NCI-H2227 (cell line): ENCODE results near the gene TMPRSS11D.

Experiments used
- DNase-seq: peaks from one replicate; lab custom pipeline; 2025; ENCODE audit not compliant: unreplicated experiment; lab: John Stamatoyannopoulos, UW

Gene TMPRSS11D

GRCh38 chr4:67883902-67884301, at the start of gene TMPRSS11D:
Gene TMPRSS11D, minus strand, starts transcription at chr4:67884002. Its CDS starts 69 bp downstream, at chr4:67883933.
- no peak for DNase-seq

DNA sequence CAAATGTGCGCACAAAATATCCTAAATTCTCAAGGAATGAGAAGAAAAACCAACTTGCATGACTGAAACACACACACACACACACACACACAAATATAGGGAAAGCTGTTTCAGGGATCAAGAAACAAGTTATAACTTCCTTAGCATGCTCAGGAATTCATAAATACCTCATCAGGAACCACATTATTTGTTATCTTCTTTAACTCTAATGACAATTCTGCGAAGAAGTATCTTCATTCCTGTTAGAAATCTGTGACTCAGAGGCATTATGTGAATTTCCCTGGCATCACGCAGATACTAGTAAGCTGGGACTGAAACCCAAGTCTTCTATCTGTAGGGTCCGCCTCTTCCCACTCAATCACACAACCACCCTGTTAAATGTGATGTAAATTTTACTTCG, 49.2 kb upstream of the TMPRSS11D start:
- DNase-seq = no peak

GRCh38 chr4:67931256-67931655, 47.5 kb upstream of the TMPRSS11D start:
- DNase-seq = no peak

DNA sequence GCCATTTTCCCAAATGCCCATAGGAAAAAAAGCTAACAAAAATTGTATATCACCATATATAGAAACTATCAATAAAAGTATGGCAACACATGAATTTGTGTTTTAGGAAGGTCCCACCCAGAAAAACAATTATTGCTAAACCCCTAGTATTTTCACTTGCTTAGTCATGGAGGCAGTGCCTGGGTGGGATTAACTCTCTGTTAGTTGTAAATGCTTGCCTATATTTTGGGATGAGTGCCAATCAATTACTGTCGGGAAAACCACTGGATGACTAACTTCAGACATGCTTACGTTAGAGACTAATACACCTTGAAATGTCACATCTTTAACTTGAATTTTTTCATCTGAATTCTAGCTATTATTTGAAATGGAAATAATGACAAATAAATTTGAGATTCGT, 45.6 kb upstream of the TMPRSS11D start:
- no peak for DNase-seq

DNA sequence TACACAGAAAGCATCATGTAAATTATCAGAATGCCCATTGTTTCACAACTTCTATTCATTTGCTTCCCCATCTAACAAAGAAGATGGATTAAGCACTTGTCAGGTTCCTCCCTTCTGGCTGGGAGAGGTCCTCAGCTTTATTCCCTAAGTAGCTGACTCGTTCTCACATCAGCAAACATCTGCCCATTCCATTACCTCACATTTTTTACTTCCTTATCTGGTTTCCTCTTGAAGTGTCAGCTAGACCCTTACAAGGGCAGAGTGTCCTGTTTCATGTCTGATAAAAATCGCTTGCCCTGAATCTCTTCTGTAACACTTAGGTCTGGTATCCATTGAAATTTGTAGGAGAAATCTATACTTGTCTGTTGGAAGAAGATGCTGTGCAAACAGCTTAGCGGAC, 44.7 kb upstream of the TMPRSS11D start:
- DNase-seq = no peak

GRCh38 chr4:67927251-67927650, 43.4 kb upstream of the TMPRSS11D start:
- DNase-seq = no peak

DNA sequence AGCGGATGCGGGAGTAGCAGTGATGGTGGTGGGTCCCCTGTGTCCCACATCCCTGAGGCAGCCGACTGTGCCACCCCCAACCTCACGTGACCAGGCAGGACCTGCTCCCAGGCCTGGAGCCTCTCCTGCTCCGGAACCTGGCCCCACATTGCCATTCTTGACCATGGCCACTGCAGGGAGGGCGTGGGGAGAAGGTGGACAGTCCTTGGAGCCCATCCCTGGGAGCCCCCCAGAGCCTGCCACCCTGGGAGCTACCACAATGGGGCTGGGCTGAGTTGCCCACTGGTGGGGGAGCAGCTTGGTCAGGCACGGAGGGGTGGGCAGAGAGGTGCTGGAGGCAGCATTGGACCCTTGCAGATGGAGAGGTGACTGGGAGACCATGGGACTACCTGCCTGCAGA, 42.7 kb upstream of the TMPRSS11D start:
- DNase-seq = no peak

GRCh38 chr4:67922697-67923096, 38.9 kb upstream of the TMPRSS11D start:
- DNase-seq = no peak

DNA sequence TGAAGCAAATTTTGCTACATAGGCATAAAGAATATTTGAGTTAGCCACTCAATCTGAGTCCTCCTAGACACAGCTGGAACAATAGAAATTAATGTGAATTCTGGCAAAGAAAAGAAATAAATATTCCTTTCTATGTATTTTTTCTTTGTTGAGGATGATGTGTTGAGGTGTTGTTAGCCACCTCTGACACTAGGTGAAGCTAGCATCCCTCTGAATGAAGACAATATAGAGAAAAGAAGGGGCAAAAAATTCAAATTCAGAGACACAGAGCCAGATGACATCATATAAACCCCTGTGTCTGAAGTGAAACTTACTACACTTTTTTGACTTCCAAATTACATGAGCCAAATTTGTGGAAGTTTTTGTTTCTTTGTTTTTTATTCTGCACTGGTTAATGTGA, 34.6 kb upstream of the TMPRSS11D start:
- no peak for DNase-seq

GRCh38 chr4:67915400-67915966, 31.7 kb upstream of the TMPRSS11D start:
- DNase-seq = no peak

- DNase-seq = no peak
Measured at GRCh38 chr4:67912080-67912479, 28.3 kb upstream of the TMPRSS11D start.

GRCh38 chr4:67911638-67912037, 27.8 kb upstream of the TMPRSS11D start:
- DNase-seq = no peak

GRCh38 chr4:67911141-67911540, 27.3 kb upstream of the TMPRSS11D start:
- no peak for DNase-seq

DNA sequence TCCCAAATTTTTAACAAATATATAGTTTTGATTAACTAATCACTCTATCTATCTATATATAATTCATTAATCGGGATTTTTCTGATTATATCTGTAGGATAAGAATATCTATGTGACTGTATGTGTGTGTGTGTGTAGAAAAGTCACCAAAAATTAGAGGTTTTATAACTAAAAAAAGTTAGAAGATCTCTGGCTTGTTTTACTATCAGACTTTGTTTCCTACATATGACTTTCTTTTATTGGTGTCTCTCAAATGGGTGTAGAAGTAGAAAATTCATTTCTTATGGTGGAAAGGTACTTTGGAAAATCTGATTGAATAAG, 26.7 kb upstream of the TMPRSS11D start:
- DNase-seq = no peak

- DNase-seq = peak; percentile 18
Measured at GRCh38 chr4:67909905-67910584, 26.2 kb upstream of the TMPRSS11D start.

DNA sequence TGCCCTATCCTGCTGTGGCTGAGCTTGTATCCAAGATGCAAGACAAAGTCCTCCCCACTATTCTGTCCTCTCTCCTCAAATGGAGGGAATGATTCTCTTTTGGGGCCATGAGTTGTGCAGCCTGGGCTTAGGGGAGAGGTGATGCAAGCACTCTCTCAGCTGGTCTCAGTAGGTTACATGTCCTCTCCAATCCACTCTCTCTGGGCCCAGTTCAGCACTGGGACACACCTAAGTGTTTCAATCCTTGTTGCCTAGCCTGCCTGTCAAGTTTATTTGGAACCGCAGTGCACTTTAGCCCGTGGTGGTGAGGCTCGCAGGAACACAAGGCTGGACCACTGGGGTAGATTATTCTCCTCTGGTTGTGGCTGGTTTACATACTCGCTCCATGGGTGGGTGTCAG, 23.8 kb upstream of the TMPRSS11D start:
- DNase-seq = no peak

- no peak for DNase-seq
Measured at GRCh38 chr4:67899096-67899495, 15.3 kb upstream of the TMPRSS11D start.

GRCh38 chr4:67897686-67898085, 13.9 kb upstream of the TMPRSS11D start:
- no peak for DNase-seq

- no peak for DNase-seq
Measured at GRCh38 chr4:67896421-67897065, 12.7 kb upstream of the TMPRSS11D start.

- DNase-seq = no peak
Measured at GRCh38 chr4:67894659-67895058, 10.9 kb upstream of the TMPRSS11D start.

DNA sequence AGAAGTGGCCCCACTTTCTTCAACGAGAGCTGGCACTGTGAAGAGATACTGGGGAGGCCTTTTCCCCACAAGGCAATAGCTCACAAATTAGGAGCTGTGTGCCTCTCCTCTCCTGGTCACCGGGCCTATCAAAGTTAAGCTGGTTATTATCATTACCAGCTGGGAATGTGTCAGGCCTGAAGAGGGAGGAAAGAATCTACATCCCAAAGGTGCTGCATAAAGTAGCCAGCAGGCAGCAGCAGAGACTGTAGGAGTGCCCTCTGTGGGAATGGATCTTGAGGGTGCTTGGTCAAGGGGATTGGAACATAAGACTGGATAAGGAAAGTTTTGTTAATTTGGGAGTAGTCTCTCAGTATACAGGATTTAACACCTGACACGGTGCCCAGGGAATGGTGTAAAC, 9.1 kb upstream of the TMPRSS11D start:
- DNase-seq = no peak

DNA sequence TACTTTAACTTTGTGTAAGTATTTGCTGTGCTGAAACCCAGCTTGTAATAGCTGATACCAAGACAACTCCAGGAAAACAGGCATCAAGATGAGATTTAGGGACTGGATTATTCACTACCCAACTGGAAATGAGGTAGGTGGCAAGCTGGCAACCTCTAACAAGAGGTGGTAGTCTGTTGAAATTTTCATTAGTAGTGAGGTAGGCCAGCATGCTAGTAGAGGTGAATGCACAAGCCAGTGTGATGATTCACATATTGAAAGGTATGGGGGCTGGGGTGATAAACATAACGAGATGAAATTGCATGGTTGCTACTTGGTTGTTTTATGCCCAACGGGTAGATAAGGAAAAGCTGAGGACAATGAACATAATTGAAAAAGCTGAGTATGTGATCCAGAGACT, 8.5 kb upstream of the TMPRSS11D start:
- no peak for DNase-seq

GRCh38 chr4:67891645-67892044, 7.8 kb upstream of the TMPRSS11D start:
- no peak for DNase-seq
